Measurements from ENCODE around the gene BEND4. TPM values are rescaled to one million over a fixed set of nuclear protein-coding genes. Genes with fewer than 3 reads are reported as not detected.

BEND4 gene
- total RNA-seq, 1 experiment from 2014 or later = not detected

GRCh38 chr4:42119886-42120285 is 32.6 kb downstream of the BEND4 start:
- Histone ChIP-seq H3K27me3 (replicated peaks; ENCODE audit: control insufficient read depth, insufficient read depth, low read length) (no peaks in the 10 kb centered on the region), H3K9me3 (no peaks in the 10 kb centered on the region), H3K36me3 (ENCODE audit: control insufficient read depth, insufficient read depth, low read length) (no peaks in the 10 kb centered on the region), H3K4me1 (no peaks in the 10 kb centered on the region), H3K4me3 (ENCODE audit: low read depth, low read length) (no peak overlapping the region)
- H3K36me3 Mint-ChIP-seq (ENCODE audit: insufficient read depth, unreplicated experiment) = no peaks in the 10 kb centered on the region
- H3K9me3 Mint-ChIP-seq (ENCODE audit: unreplicated experiment) = no peaks in the 10 kb centered on the region
- intact Hi-C loops (cut with micrococcal nuclease; ENCODE audit: unreplicated experiment) = no loop called here
- DNase-seq = no peak
- ChIA-PET CTCF (no interaction called here), POLR2A (no interaction called here)
- H3K27ac Mint-ChIP-seq (ENCODE audit: unreplicated experiment) = no peak overlapping the region
- H3K4me3 Mint-ChIP-seq (ENCODE audit: unreplicated experiment) = no peak overlapping the region
- no peak for TF ChIP-seq CTCF (IDR thresholded peaks at IDR 0.05; ENCODE audit: insufficient read depth in 1 of 2, low read depth in 1 of 2, low read length in 1 of 2, severe bottlenecking in 1 of 2, unreplicated experiment in 1 of 2)
- H3K4me1 Mint-ChIP-seq (ENCODE audit: low read depth, unreplicated experiment) = no peaks in the 10 kb centered on the region
- peaks cover 34% of the 10 kb centered on the region for H3K27me3 Mint-ChIP-seq (ENCODE audit: insufficient read depth, unreplicated experiment)
- no TSS peak for BruUV-seq (replicated peaks)

GRCh38 chr4:42112846-42113245 is 39.6 kb downstream of the BEND4 start:
- no TSS peak for BruUV-seq (replicated peaks)
- intact Hi-C loops (cut with micrococcal nuclease; ENCODE audit: unreplicated experiment) = no loop called here
- H3K4me3 ChIP-seq (ENCODE audit: low read depth, low read length) = no peak overlapping the region
- H3K4me3 Mint-ChIP-seq (ENCODE audit: unreplicated experiment) = no peak overlapping the region
- TF ChIP-seq CTCF (IDR thresholded peaks at IDR 0.05; ENCODE audit: insufficient read depth in 1 of 2, low read depth in 1 of 2, low read length in 1 of 2, severe bottlenecking in 1 of 2, unreplicated experiment in 1 of 2) = no peak
- no peaks in the 10 kb centered on the region for H3K9me3 Mint-ChIP-seq (ENCODE audit: unreplicated experiment)
- no peak overlapping the region for H3K27ac Mint-ChIP-seq (ENCODE audit: unreplicated experiment)
- H3K36me3 Mint-ChIP-seq (ENCODE audit: insufficient read depth, unreplicated experiment) = no peaks in the 10 kb centered on the region
- no peaks in the 10 kb centered on the region for H3K9me3 ChIP-seq
- no peak for DNase-seq
- H3K4me1 ChIP-seq = no peaks in the 10 kb centered on the region
- H3K27me3 Mint-ChIP-seq (ENCODE audit: insufficient read depth, unreplicated experiment) = peaks cover 26% of the 10 kb centered on the region
- H3K36me3 ChIP-seq (ENCODE audit: control insufficient read depth, insufficient read depth, low read length) = no peaks in the 10 kb centered on the region
- no peaks in the 10 kb centered on the region for H3K27me3 ChIP-seq (replicated peaks; ENCODE audit: control insufficient read depth, insufficient read depth, low read length)
- H3K4me1 Mint-ChIP-seq (ENCODE audit: low read depth, unreplicated experiment) = no peaks in the 10 kb centered on the region
- ChIA-PET POLR2A (no interaction called here), CTCF (no interaction called here)

GRCh38 chr4:42104521-42104920 is 47.9 kb downstream of the BEND4 start:
- H3K36me3 Mint-ChIP-seq (ENCODE audit: insufficient read depth, unreplicated experiment) = no peaks in the 10 kb centered on the region
- no peak overlapping the region for H3K27ac Mint-ChIP-seq (ENCODE audit: unreplicated experiment)
- BruUV-seq (replicated peaks) = no TSS peak
- Histone ChIP-seq H3K4me3 (ENCODE audit: low read depth, low read length) (no peak overlapping the region), H3K27me3 (replicated peaks; ENCODE audit: control insufficient read depth, insufficient read depth, low read length) (no peaks in the 10 kb centered on the region), H3K36me3 (ENCODE audit: control insufficient read depth, insufficient read depth, low read length) (no peaks in the 10 kb centered on the region), H3K4me1 (no peaks in the 10 kb centered on the region), H3K9me3 (no peaks in the 10 kb centered on the region)
- no peak for TF ChIP-seq CTCF (IDR thresholded peaks at IDR 0.05; ENCODE audit: insufficient read depth in 1 of 2, low read depth in 1 of 2, low read length in 1 of 2, severe bottlenecking in 1 of 2, unreplicated experiment in 1 of 2)
- peaks cover 11% of the 10 kb centered on the region for H3K27me3 Mint-ChIP-seq (ENCODE audit: insufficient read depth, unreplicated experiment)
- H3K4me3 Mint-ChIP-seq (ENCODE audit: unreplicated experiment) = no peak overlapping the region
- no peak for DNase-seq
- intact Hi-C loops (cut with micrococcal nuclease; ENCODE audit: unreplicated experiment) = no loop called here
- POLR2A ChIA-PET = no interaction called here
- H3K9me3 Mint-ChIP-seq (ENCODE audit: unreplicated experiment) = no peaks in the 10 kb centered on the region
- H3K4me1 Mint-ChIP-seq (ENCODE audit: low read depth, unreplicated experiment) = no peaks in the 10 kb centered on the region
- CTCF ChIA-PET = no interaction called here

All from Caco-2 (cell line).